ENCODE data around the gene FUZ.

DNA sequence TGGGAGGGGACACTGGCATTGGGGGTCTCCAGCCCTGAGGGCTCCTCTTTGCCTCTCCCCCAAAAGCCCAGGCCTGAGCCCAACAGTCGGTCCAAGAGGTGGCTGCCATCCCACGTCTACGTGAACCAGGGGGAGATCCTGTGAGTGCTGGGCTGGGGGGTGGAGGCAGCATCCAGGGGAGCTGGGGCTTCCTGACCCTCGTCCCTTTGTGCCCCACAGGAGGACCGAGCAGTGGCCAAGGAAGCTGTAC lies 44.7 kb upstream of the FUZ start:
- TF ChIP-seq JUND (IDR thresholded peaks at IDR 0.05) (no peak), FOXA1 (IDR thresholded peaks at IDR 0.05) (no peak), TAF1 (conservative IDR thresholded peaks at IDR 0.05) (no peak), RAD21 (IDR thresholded peaks at IDR 0.05) (no peak), GABPA (IDR thresholded peaks at IDR 0.05 in 1 of 2, conservative IDR thresholded peaks at IDR 0.05 in 1 of 2) (no peak), SP1 (IDR thresholded peaks at IDR 0.05) (no peak), YY1 (IDR thresholded peaks at IDR 0.05) (no peak)
- TF ChIP-seq, protein P1, sequence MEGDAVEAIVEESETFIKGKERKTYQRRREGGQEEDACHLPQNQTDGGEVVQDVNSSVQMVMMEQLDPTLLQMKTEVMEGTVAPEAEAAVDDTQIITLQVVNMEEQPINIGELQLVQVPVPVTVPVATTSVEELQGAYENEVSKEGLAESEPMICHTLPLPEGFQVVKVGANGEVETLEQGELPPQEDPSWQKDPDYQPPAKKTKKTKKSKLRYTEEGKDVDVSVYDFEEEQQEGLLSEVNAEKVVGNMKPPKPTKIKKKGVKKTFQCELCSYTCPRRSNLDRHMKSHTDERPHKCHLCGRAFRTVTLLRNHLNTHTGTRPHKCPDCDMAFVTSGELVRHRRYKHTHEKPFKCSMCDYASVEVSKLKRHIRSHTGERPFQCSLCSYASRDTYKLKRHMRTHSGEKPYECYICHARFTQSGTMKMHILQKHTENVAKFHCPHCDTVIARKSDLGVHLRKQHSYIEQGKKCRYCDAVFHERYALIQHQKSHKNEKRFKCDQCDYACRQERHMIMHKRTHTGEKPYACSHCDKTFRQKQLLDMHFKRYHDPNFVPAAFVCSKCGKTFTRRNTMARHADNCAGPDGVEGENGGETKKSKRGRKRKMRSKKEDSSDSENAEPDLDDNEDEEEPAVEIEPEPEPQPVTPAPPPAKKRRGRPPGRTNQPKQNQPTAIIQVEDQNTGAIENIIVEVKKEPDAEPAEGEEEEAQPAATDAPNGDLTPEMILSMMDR (IDR thresholded peaks at IDR 0.05; ENCODE audit: low read depth, low read length, missing input control), result no peak
- TF ChIP-seq, protein P2, sequence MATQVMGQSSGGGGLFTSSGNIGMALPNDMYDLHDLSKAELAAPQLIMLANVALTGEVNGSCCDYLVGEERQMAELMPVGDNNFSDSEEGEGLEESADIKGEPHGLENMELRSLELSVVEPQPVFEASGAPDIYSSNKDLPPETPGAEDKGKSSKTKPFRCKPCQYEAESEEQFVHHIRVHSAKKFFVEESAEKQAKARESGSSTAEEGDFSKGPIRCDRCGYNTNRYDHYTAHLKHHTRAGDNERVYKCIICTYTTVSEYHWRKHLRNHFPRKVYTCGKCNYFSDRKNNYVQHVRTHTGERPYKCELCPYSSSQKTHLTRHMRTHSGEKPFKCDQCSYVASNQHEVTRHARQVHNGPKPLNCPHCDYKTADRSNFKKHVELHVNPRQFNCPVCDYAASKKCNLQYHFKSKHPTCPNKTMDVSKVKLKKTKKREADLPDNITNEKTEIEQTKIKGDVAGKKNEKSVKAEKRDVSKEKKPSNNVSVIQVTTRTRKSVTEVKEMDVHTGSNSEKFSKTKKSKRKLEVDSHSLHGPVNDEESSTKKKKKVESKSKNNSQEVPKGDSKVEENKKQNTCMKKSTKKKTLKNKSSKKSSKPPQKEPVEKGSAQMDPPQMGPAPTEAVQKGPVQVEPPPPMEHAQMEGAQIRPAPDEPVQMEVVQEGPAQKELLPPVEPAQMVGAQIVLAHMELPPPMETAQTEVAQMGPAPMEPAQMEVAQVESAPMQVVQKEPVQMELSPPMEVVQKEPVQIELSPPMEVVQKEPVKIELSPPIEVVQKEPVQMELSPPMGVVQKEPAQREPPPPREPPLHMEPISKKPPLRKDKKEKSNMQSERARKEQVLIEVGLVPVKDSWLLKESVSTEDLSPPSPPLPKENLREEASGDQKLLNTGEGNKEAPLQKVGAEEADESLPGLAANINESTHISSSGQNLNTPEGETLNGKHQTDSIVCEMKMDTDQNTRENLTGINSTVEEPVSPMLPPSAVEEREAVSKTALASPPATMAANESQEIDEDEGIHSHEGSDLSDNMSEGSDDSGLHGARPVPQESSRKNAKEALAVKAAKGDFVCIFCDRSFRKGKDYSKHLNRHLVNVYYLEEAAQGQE (IDR thresholded peaks at IDR 0.05), result no peak
- TF ChIP-seq, protein P3, sequence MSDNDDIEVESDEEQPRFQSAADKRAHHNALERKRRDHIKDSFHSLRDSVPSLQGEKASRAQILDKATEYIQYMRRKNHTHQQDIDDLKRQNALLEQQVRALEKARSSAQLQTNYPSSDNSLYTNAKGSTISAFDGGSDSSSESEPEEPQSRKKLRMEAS (IDR thresholded peaks at IDR 0.05), result no peak

Measured in liver (tissue), 3 donors.